Tibial nerve (tissue), 4 donors: ENCODE measurements around the gene SLC2A6.

ENCODE experiments used
- CTCF ChIP-seq, 5 experiments: fragments of 200-600 bp in 3 of 5; fragments of 450-650 bp in 2 of 5; sonication (generic) in 3 of 5; IDR thresholded peaks; one replicate each; pipeline ENCODE4 v1.5.1; 2016 to 2019; ENCODE audit warnings: antibody characterized with exemption in 5 of 5, mild to moderate bottlenecking in 3 of 5, moderate library complexity in 2 of 5
- EP300 ChIP-seq, 2 donors: sonication (generic); formaldehyde crosslinking; IDR thresholded peaks; one replicate each; pipeline ENCODE4 v1.6.1; 2017; ENCODE audit warnings: antibody characterized with exemption in 2 of 2, mild to moderate bottlenecking in 1 of 2

DNA sequence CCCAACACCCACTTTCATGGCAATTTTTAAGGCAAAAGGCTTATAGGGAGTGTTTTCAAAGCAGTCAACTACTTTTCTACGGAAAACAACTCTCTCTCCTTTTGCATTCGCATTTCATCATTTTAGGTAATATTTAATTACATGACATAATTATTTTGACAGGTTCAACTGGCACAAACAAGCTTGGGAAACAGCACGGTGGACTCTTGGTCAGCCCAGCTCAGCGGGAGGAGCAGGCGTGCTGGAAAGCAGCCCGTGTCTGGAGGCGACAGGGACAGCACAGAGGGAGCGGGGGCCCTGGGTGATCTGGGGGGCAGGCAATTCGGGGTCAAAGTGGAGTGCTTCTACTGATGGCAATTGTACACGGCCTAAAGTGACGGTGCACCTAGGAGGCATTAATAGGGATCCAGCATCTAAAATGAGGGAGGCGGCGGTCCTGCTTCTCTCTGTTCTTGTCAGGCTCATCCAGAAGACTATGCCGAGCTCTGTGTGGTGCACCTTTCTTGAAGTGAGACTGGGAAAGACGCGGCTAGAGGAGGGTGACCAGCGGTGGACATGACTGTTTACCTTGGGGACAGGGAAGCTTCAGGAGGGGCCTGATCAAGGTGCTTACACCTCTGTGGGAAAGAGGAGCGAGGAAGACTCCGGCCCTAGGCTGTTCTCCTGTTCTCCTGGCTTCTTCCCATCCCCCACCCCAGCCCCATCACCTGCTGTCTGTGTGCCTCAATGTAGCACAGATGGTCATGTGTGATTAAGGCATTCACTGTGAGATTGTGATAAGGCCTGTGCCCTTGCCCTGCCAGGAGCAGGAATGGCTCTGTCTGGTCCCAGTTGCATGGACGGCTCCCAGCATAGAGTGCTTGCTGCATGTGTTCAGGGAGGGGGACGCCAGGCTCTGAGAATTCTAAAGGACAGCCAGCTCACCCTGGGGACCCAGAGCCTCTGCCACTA, 42.5 kb upstream of the SLC2A6 start:
- TF ChIP-seq EP300 (IDR thresholded peaks at IDR 0.05) = no peak
- no peak for TF ChIP-seq CTCF (IDR thresholded peaks at IDR 0.05)
